ENCODE results near the gene RHO.

The RHO gene

GRCh38 chr3:129506231-129506742 is 22.2 kb upstream of the RHO start:
- TF ChIP-seq ZNF416 (tag by site-specific recombination; IDR thresholded peaks at IDR 0.05) (no peak), BCL6B (tag by site-specific recombination; IDR thresholded peaks at IDR 0.05) (no peak), ZBTB20 (tag by site-specific recombination; IDR thresholded peaks at IDR 0.05) (no peak), ZNF202 (tag by site-specific recombination; IDR thresholded peaks at IDR 0.05; ENCODE audit: borderline replicate concordance) (no peak), ZNF791 (tag by site-specific recombination; IDR thresholded peaks at IDR 0.05) (no peak), ZNF658 (tag by site-specific recombination; IDR thresholded peaks at IDR 0.05) (no peak), ZNF433 (tag by site-specific recombination; IDR thresholded peaks at IDR 0.05; ENCODE audit: low read depth) (no peak), ZNF155 (tag by site-specific recombination; IDR thresholded peaks at IDR 0.05) (no peak), ZNF473 (tag by site-specific recombination; IDR thresholded peaks at IDR 0.05) (no peak), ZNF16 (tag by site-specific recombination; IDR thresholded peaks at IDR 0.05; ENCODE audit: low read depth) (no peak), ZBTB49 (tag by site-specific recombination; IDR thresholded peaks at IDR 0.05; ENCODE audit: low read depth) (no peak), TCF7L2 (IDR thresholded peaks at IDR 0.05; ENCODE audit: borderline replicate concordance, low read depth, low read length) (no peak), ZNF19 (tag by site-specific recombination; IDR thresholded peaks at IDR 0.05; ENCODE audit: low read depth) (no peak)
- TF ChIP-seq, protein P1, sequence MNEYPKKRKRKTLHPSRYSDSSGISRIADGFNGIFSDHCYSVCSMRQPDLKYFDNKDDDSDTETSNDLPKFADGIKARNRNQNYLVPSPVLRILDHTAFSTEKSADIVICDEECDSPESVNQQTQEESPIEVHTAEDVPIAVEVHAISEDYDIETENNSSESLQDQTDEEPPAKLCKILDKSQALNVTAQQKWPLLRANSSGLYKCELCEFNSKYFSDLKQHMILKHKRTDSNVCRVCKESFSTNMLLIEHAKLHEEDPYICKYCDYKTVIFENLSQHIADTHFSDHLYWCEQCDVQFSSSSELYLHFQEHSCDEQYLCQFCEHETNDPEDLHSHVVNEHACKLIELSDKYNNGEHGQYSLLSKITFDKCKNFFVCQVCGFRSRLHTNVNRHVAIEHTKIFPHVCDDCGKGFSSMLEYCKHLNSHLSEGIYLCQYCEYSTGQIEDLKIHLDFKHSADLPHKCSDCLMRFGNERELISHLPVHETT (tag by site-specific recombination; IDR thresholded peaks at IDR 0.05): no peak
- TF ChIP-seq, protein P2, sequence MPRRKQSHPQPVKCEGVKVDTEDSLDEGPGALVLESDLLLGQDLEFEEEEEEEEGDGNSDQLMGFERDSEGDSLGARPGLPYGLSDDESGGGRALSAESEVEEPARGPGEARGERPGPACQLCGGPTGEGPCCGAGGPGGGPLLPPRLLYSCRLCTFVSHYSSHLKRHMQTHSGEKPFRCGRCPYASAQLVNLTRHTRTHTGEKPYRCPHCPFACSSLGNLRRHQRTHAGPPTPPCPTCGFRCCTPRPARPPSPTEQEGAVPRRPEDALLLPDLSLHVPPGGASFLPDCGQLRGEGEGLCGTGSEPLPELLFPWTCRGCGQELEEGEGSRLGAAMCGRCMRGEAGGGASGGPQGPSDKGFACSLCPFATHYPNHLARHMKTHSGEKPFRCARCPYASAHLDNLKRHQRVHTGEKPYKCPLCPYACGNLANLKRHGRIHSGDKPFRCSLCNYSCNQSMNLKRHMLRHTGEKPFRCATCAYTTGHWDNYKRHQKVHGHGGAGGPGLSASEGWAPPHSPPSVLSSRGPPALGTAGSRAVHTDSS (tag by site-specific recombination; IDR thresholded peaks at IDR 0.05): no peak
- H3K27ac ChIP-seq (ENCODE audit: extremely low read depth, low read depth, low read length): no peak overlapping the region
- H3K4me1 ChIP-seq (ENCODE audit: control insufficient read depth, insufficient read depth, low read length): no peaks in the 10 kb centered on the region
- ChIA-PET POLR2A (no interaction called here), CTCF (interaction anchor here (0.7 kb wide), 1 partner anchor 52 kb away, joined by 3 read pairs; no protein-coding TSS in a partner anchor)
- no peak overlapping the region for H3K4me3 ChIP-seq (ENCODE audit: low read depth, low read length)
- H3K36me3 ChIP-seq (ENCODE audit: control insufficient read depth in 2 of 2, insufficient read depth in 1 of 2, low read length in 2 of 2): peaks cover 0 to 42% of the 10 kb centered on the region in 2 experiments; a peak in 1 of 3 replicates
- H3K9me3 ChIP-seq (ENCODE audit: control insufficient read depth, insufficient read depth, low read depth, low read length): no peaks in the 10 kb centered on the region

- POLR2A ChIA-PET: no interaction called here
- H3K27ac ChIP-seq (ENCODE audit: extremely low read depth, low read depth, low read length): no peak overlapping the region
- H3K9me3 ChIP-seq (ENCODE audit: control insufficient read depth, insufficient read depth, low read depth, low read length): no peaks in the 10 kb centered on the region
- H3K4me3 ChIP-seq (ENCODE audit: low read depth, low read length): no peak overlapping the region
- no peaks in the 10 kb centered on the region for H3K4me1 ChIP-seq (ENCODE audit: control insufficient read depth, insufficient read depth, low read length)
- H3K36me3 ChIP-seq (ENCODE audit: control insufficient read depth in 2 of 2, insufficient read depth in 1 of 2, low read length in 2 of 2): peaks cover 0 to 42% of the 10 kb centered on the region in 2 experiments; a peak in 1 of 3 replicates
- CTCF ChIA-PET: no interaction called here
- TF ChIP-seq ZNF292 (tag by site-specific recombination; IDR thresholded peaks at IDR 0.05; ENCODE audit: borderline replicate concordance, low read depth) (no peak), PRDM1 (tag by site-specific recombination; IDR thresholded peaks at IDR 0.05) (no peak)
These were observed 21.1 kb upstream of the RHO start for GRCh38 chr3:129507181-129507831.

Data from HEK293 (cell line).